ENCODE measurements around the gene SLC1A2. TPM values are rescaled to one million over a fixed set of nuclear protein-coding genes. Genes with fewer than 3 reads are reported as not detected.
A peak's percentile ranks its signal among the peaks of the same experiment; 100 is the strongest.

SLC1A2 gene
- total RNA-seq, 4 donors from 2014 or later, result 1.0 to 3.4 (median 2.0) TPM

- Histone ChIP-seq H3K36me3 (no peaks in the 10 kb centered on the region), H3K4me3 (no peak overlapping the region), H3K9me3 (no peaks in the 10 kb centered on the region), H3K27ac (no peak overlapping the region), H3K27me3 (no peaks in the 10 kb centered on the region), H3K4me1 (peaks cover 18% of the 10 kb centered on the region)
- 87% methylated on average over 10 of the region's 10 CpGs for WGBS
- DNase-seq (ENCODE audit: low spot score in 2 of 2), result no peak
- TF ChIP-seq EP300 (IDR thresholded peaks at IDR 0.05) (no peak), POLR2A (IDR thresholded peaks at IDR 0.05) (no peak), CTCF (IDR thresholded peaks at IDR 0.05) (no peak), POLR2AphosphoS5 (IDR thresholded peaks at IDR 0.05) (no peak)
Observed at GRCh38 chr11:35348898-35349687, 70.3 kb downstream of the SLC1A2 start.

GRCh38 chr11:35347921-35348331 lies 71.4 kb downstream of the SLC1A2 start:
- peaks cover 18% of the 10 kb centered on the region for H3K4me1 ChIP-seq
- H3K27ac ChIP-seq, result peak overlapping the region; percentile 59
- 67% methylated on average over 1 of the region's 1 CpG for WGBS
- H3K4me3 ChIP-seq, result no peak overlapping the region
- H3K36me3 ChIP-seq, result no peaks in the 10 kb centered on the region
- TF ChIP-seq POLR2A (IDR thresholded peaks at IDR 0.05) (no peak), CTCF (IDR thresholded peaks at IDR 0.05) (no peak), POLR2AphosphoS5 (IDR thresholded peaks at IDR 0.05) (no peak), EP300 (IDR thresholded peaks at IDR 0.05) (no peak)
- DNase-seq (ENCODE audit: low spot score in 2 of 2), result no peak
- H3K9me3 ChIP-seq, result no peaks in the 10 kb centered on the region
- no peaks in the 10 kb centered on the region for H3K27me3 ChIP-seq

GRCh38 chr11:35347173-35347878 lies 72.0 kb downstream of the SLC1A2 start:
- Histone ChIP-seq H3K36me3 (no peaks in the 10 kb centered on the region), H3K4me1 (peaks cover 18% of the 10 kb centered on the region), H3K9me3 (no peaks in the 10 kb centered on the region), H3K27ac (peak overlapping the region; percentile 59), H3K27me3 (no peaks in the 10 kb centered on the region), H3K4me3 (no peak overlapping the region)
- TF ChIP-seq EP300 (IDR thresholded peaks at IDR 0.05) (no peak), POLR2AphosphoS5 (IDR thresholded peaks at IDR 0.05) (no peak), CTCF (IDR thresholded peaks at IDR 0.05) (no peak), POLR2A (IDR thresholded peaks at IDR 0.05) (no peak)
- 51% methylated on average over 6 of the region's 6 CpGs for WGBS
- no peak for DNase-seq (ENCODE audit: low spot score in 2 of 2)

- Histone ChIP-seq H3K4me3 (no peak overlapping the region), H3K27ac (peak overlapping the region; percentile 59), H3K9me3 (no peaks in the 10 kb centered on the region), H3K36me3 (no peaks in the 10 kb centered on the region), H3K27me3 (no peaks in the 10 kb centered on the region), H3K4me1 (peaks cover 13% of the 10 kb centered on the region)
- DNase-seq (ENCODE audit: low spot score in 2 of 2), result no peak
- WGBS, result 76% methylated on average over 6 of the region's 6 CpGs
- TF ChIP-seq CTCF (IDR thresholded peaks at IDR 0.05), result no peak
- no peak for TF ChIP-seq EP300 (IDR thresholded peaks at IDR 0.05)
- TF ChIP-seq POLR2A (IDR thresholded peaks at IDR 0.05), result no peak
- TF ChIP-seq POLR2AphosphoS5 (IDR thresholded peaks at IDR 0.05), result no peak
Observed at GRCh38 chr11:35346472-35347156, 72.7 kb downstream of the SLC1A2 start.
